ENCODE data around the gene GNG12. TPM values are rescaled to one million over a fixed set of nuclear protein-coding genes. Genes with fewer than 3 reads are reported as not detected.

GNG12 gene
- total RNA-seq, 1 donor from 2014 or later = 71.5 TPM

DNA sequence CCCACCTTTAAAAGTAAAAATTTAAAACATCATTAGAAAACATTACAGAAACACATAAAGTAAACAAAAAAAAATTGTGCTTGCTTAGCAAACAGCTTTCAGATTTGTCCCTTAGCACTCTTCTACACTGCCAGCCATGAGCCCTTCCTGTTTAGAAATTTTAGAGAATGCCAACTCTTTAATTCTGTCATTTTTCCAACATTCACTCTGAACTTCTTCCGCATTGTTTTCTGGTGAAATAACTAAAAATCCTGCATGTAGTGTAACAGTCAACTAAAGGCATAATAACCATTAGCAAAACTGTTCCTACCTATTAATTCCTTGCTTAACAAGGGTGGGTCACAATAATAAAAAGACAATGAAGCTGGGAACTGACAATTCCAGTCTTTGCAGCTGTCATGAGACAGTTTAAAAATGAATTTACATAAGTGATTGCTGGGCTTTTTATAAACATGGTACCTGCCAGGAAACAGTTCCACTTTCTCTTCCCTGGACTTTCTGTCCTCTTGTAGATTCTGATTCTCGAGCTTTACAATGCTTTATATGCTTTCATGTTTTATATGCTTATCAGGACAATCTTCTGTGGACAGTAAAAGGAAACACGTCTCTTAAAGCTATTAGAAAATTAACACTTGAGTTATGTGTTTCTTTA is 19.0 kb downstream of the GNG12 start:
- no peak overlapping the region for H3K4me3 ChIP-seq
- intact Hi-C loops (cut with DNase I) = no loop called here
- no peaks in the 10 kb centered on the region for H3K27me3 ChIP-seq

DNA sequence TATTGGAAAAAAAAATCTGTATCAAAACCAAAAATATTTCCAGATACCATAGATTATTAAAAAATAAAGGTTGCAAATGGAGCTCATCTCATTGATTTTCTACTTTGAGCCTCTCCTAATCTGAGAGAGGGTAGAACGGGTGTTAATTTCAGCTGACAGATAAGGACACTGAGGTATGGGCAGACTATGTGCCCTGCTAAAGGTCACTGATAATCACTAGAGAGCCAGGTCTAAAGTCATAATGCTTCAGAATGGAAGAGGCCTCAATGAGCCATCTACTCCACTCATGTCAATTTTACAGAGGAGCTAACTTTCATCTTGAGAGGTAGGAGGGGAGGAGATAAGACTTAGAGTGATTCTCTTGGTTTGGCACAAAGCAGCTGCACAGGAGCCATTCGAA is 21.0 kb downstream of the GNG12 start:
- intact Hi-C loops (cut with DNase I) = no loop called here
- Histone ChIP-seq H3K4me3 (no peak overlapping the region), H3K36me3 (no peaks in the 10 kb centered on the region), H3K27me3 (no peaks in the 10 kb centered on the region), H3K4me1 (peaks cover 66% of the 10 kb centered on the region), H3K9me3 (no peaks in the 10 kb centered on the region), H3K27ac (no peak overlapping the region)
- no peak for DNase-seq (ENCODE audit: extremely low spot score in 2 of 2)
- TF ChIP-seq POLR2AphosphoS5 (IDR thresholded peaks at IDR 0.05; ENCODE audit: insufficient read depth in 1 of 2, low read depth in 1 of 2) = no peak
- no peak for TF ChIP-seq POLR2A (IDR thresholded peaks at IDR 0.05)
- TF ChIP-seq, protein P1, sequence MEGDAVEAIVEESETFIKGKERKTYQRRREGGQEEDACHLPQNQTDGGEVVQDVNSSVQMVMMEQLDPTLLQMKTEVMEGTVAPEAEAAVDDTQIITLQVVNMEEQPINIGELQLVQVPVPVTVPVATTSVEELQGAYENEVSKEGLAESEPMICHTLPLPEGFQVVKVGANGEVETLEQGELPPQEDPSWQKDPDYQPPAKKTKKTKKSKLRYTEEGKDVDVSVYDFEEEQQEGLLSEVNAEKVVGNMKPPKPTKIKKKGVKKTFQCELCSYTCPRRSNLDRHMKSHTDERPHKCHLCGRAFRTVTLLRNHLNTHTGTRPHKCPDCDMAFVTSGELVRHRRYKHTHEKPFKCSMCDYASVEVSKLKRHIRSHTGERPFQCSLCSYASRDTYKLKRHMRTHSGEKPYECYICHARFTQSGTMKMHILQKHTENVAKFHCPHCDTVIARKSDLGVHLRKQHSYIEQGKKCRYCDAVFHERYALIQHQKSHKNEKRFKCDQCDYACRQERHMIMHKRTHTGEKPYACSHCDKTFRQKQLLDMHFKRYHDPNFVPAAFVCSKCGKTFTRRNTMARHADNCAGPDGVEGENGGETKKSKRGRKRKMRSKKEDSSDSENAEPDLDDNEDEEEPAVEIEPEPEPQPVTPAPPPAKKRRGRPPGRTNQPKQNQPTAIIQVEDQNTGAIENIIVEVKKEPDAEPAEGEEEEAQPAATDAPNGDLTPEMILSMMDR (IDR thresholded peaks at IDR 0.05) = no peak

More for the DNA sequence above, 19.0 kb downstream of the GNG12 start:
- Histone ChIP-seq H3K4me1 (peaks cover 85% of the 10 kb centered on the region), H3K9me3 (no peaks in the 10 kb centered on the region), H3K27ac (peak overlapping the region; percentile 56), H3K36me3 (no peaks in the 10 kb centered on the region)
- DNase-seq (ENCODE audit: extremely low spot score in 2 of 2) = no peak
- TF ChIP-seq POLR2A (IDR thresholded peaks at IDR 0.05) = no peak
- TF ChIP-seq, protein P1 (IDR thresholded peaks at IDR 0.05) = no peak
- peak in 1 of 2 donors; percentile 74 for TF ChIP-seq POLR2AphosphoS5 (IDR thresholded peaks at IDR 0.05; ENCODE audit: insufficient read depth in 1 of 2, low read depth in 1 of 2)

DNA sequence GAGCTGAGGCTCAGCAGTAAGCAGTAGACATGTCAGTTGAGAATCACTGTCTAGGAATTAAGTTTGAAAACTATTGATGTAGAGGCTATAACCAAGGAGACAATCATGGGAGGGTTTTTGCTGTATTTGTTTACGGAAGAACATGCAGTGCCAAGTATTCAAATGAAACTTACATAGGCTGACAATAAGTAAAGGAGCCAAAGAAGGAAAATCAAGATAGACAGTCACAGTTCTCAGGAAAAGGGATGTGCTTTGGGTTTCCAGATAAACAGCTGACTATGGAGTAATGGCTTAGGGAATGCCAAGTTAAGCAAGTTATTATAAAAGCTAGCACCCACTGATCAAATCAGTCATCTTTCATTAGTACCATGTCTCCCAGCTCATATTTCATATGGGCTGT is 21.5 kb downstream of the GNG12 start:
- no peak for DNase-seq (ENCODE audit: extremely low spot score in 2 of 2)
- H3K27me3 ChIP-seq = no peaks in the 10 kb centered on the region
- H3K27ac ChIP-seq = no peak overlapping the region
- intact Hi-C loops (cut with DNase I) = no loop called here
- TF ChIP-seq POLR2A (IDR thresholded peaks at IDR 0.05) (no peak), POLR2AphosphoS5 (IDR thresholded peaks at IDR 0.05; ENCODE audit: insufficient read depth in 1 of 2, low read depth in 1 of 2) (no peak)
- TF ChIP-seq, protein P1 (IDR thresholded peaks at IDR 0.05) = no peak
- no peaks in the 10 kb centered on the region for H3K9me3 ChIP-seq
- H3K4me3 ChIP-seq = no peak overlapping the region
- no peaks in the 10 kb centered on the region for H3K36me3 ChIP-seq
- H3K4me1 ChIP-seq = peaks cover 61% of the 10 kb centered on the region

DNA sequence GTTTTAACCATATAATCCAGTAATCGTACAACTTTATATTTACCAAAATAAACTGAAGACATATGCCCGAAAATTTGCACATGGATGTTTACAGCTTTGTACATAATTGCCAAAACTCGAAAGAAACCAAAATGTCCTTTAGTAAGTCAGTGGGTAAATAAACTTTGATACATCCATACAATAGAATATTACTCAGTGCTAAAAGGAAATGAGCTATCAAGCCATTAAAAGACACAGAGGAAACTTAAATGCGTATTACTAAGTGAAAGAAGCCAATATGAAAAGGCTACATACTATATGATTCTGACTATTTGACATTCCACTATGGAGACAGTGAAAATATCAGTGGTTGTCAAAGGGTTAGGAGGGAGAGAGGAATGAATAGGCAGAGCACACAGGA is 23.4 kb downstream of the GNG12 start:
- peaks cover 48% of the 10 kb centered on the region for H3K4me1 ChIP-seq
- intact Hi-C loops (cut with DNase I) = no loop called here
- H3K27me3 ChIP-seq = no peaks in the 10 kb centered on the region
- no peaks in the 10 kb centered on the region for H3K36me3 ChIP-seq
- no peak for TF ChIP-seq POLR2AphosphoS5 (IDR thresholded peaks at IDR 0.05; ENCODE audit: insufficient read depth in 1 of 2, low read depth in 1 of 2)
- TF ChIP-seq POLR2A (IDR thresholded peaks at IDR 0.05) = no peak
- TF ChIP-seq, protein P1 (IDR thresholded peaks at IDR 0.05) = no peak
- no peak for DNase-seq (ENCODE audit: extremely low spot score in 2 of 2)
- no peak overlapping the region for H3K27ac ChIP-seq
- no peak overlapping the region for H3K4me3 ChIP-seq
- no peaks in the 10 kb centered on the region for H3K9me3 ChIP-seq

DNA sequence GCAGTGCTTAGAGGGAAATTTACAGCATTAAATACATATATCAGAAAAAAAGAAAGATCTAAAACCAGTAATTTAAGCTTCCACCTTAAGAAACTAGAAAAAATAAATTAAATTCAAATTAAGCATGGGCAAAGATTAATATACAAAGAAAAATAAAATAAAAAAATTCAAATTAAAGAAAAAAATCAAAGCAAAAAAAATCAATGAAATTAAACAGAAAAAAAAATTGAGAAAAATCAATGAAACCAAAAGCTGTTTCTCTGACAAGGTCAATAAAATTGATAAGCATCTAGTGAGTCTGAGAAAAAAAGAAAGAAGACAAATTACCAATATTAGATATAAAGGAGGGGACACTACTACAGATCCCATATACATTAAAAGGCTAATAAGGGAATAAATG is 26.0 kb downstream of the GNG12 start:
- peaks cover 55% of the 10 kb centered on the region for H3K4me1 ChIP-seq

More for the DNA sequence above, 26.0 kb downstream of the GNG12 start:
- Histone ChIP-seq H3K27ac (no peak overlapping the region), H3K4me3 (no peak overlapping the region), H3K36me3 (no peaks in the 10 kb centered on the region), H3K9me3 (no peaks in the 10 kb centered on the region), H3K27me3 (no peaks in the 10 kb centered on the region)
- intact Hi-C loops (cut with DNase I) = no loop called here
- DNase-seq (ENCODE audit: extremely low spot score in 2 of 2) = no peak
- TF ChIP-seq, protein P1 (IDR thresholded peaks at IDR 0.05) = no peak
- TF ChIP-seq POLR2A (IDR thresholded peaks at IDR 0.05) = no peak
- TF ChIP-seq POLR2AphosphoS5 (IDR thresholded peaks at IDR 0.05; ENCODE audit: insufficient read depth in 1 of 2, low read depth in 1 of 2) = no peak
